OCI-LY3 (cell line): Measurements from ENCODE around the gene ACSL3.

Experiments used
- EZH2phosphoT487 ChIP-seq: fragments of 200-600 bp; shearing (Covaris generic); IDR thresholded peaks from 2 replicates; pipeline ENCODE4 v1.6.1; 2018; ENCODE audit warnings: antibody characterized with exemption, mixed run types, low read depth
- TF ChIP-seq, protein P1 (sequence below): fragments of 200-600, 300-600 bp; sonication (generic); IDR thresholded peaks from 2 replicates; pipeline ENCODE4 v1.5.1; 2014; ENCODE audit warnings: antibody characterized with exemption, low read length, low read depth

- TF ChIP-seq, protein P1, sequence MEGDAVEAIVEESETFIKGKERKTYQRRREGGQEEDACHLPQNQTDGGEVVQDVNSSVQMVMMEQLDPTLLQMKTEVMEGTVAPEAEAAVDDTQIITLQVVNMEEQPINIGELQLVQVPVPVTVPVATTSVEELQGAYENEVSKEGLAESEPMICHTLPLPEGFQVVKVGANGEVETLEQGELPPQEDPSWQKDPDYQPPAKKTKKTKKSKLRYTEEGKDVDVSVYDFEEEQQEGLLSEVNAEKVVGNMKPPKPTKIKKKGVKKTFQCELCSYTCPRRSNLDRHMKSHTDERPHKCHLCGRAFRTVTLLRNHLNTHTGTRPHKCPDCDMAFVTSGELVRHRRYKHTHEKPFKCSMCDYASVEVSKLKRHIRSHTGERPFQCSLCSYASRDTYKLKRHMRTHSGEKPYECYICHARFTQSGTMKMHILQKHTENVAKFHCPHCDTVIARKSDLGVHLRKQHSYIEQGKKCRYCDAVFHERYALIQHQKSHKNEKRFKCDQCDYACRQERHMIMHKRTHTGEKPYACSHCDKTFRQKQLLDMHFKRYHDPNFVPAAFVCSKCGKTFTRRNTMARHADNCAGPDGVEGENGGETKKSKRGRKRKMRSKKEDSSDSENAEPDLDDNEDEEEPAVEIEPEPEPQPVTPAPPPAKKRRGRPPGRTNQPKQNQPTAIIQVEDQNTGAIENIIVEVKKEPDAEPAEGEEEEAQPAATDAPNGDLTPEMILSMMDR: no peak
- no peak for TF ChIP-seq EZH2phosphoT487
Measured at GRCh38 chr2:222879604-222879933, 18.7 kb downstream of the ACSL3 start.
